HUDEP-2 (cell line): ENCODE results near the gene UBE2S.

Experiments used
- DNase-seq, 76 experiments: peaks; one replicate each; lab custom pipeline; 2025; ENCODE audit not compliant: unreplicated experiment in 76 of 76; lab: John Stamatoyannopoulos, UW

Gene UBE2S

GRCh38 chr19:55385724-55386492, 21.7 kb downstream of the UBE2S start, which contains the start of gene RPL28:
Gene RPL28 (plus strand): TSS chr19:55385932. CDS start chr19:55386358, 426 bp downstream.
- peak in 75 of 76 experiments; percentile 81 to 100 (median 99) for DNase-seq

- peak in 74 of 76 experiments; percentile 66 to 100 (median 96) for DNase-seq
Measured at GRCh38 chr19:55384920-55385723, 22.5 kb downstream of the UBE2S start.

- DNase-seq = peak in 59 of 76 experiments; percentile 26 to 88 (median 56)
Measured at GRCh38 chr19:55384131-55384919, 23.3 kb downstream of the UBE2S start, which contains the start of gene TMEM238. Gene TMEM238 (minus strand): TSS chr19:55384292. CDS start chr19:55384259, 33 bp downstream.

- peak in 45 of 76 experiments; percentile 12 to 72 (median 49) for DNase-seq
Measured at GRCh38 chr19:55383279-55384130, 24.1 kb downstream of the UBE2S start.

GRCh38 chr19:55382522-55383054, 25.0 kb downstream of the UBE2S start:
- DNase-seq = no peak

GRCh38 chr19:55382013-55382412, 25.6 kb downstream of the UBE2S start:
- DNase-seq = no peak

- DNase-seq = no peak
Measured at GRCh38 chr19:55379174-55379573, 28.4 kb downstream of the UBE2S start.

GRCh38 chr19:55377356-55378131, 30.0 kb downstream of the UBE2S start:
- DNase-seq = no peak

- peak in 7 of 76 experiments; percentile 19 to 29 (median 25) for DNase-seq
Measured at GRCh38 chr19:55376241-55376933, 31.2 kb downstream of the UBE2S start, which contains the start of gene TMEM190. Gene TMEM190 (plus strand): TSS chr19:55376826. CDS start chr19:55376854, 28 bp downstream.

GRCh38 chr19:55373993-55374757, 33.4 kb downstream of the UBE2S start:
- no peak for DNase-seq

GRCh38 chr19:55373306-55373992, 34.1 kb downstream of the UBE2S start:
- no peak for DNase-seq

GRCh38 chr19:55372316-55373081, 35.1 kb downstream of the UBE2S start:
- DNase-seq = no peak

GRCh38 chr19:55370305-55370988, 37.1 kb downstream of the UBE2S start, which contains the start of gene IL11:
Gene IL11 (minus strand): TSS chr19:55370463. CDS start chr19:55370310, 153 bp downstream.
- DNase-seq = no peak

GRCh38 chr19:55369653-55370304, 37.8 kb downstream of the UBE2S start:
- DNase-seq = peak in 16 of 76 experiments; percentile 14 to 42 (median 20)
